PC-9 (cell line): ENCODE data around the gene COL4A2.

Experiments
- CTCF ChIP-seq: fragments of 200-600 bp; sonication (generic); conservative IDR thresholded peaks from 2 replicates; pipeline ENCODE4 v1.6.1; 2017; ENCODE audit warnings: mixed run types, antibody characterized with exemption, mild to moderate bottlenecking, moderate library complexity
- EZH2 ChIP-seq: fragments of 200-600 bp; sonication (generic); IDR thresholded peaks from 2 replicates; pipeline ENCODE4 v1.8.0; 2017; ENCODE audit warnings: antibody characterized with exemption, low read depth

GRCh38 chr13:110304256-110304655 is 2.8 kb upstream of the COL4A2 start:
- TF ChIP-seq CTCF (no peak), EZH2 (no peak)
